ENCODE data around the gene DARS1.

GRCh38 chr2:136019825-136020224 is 34.4 kb upstream of the DARS1 start:
- TF ChIP-seq, protein P1, sequence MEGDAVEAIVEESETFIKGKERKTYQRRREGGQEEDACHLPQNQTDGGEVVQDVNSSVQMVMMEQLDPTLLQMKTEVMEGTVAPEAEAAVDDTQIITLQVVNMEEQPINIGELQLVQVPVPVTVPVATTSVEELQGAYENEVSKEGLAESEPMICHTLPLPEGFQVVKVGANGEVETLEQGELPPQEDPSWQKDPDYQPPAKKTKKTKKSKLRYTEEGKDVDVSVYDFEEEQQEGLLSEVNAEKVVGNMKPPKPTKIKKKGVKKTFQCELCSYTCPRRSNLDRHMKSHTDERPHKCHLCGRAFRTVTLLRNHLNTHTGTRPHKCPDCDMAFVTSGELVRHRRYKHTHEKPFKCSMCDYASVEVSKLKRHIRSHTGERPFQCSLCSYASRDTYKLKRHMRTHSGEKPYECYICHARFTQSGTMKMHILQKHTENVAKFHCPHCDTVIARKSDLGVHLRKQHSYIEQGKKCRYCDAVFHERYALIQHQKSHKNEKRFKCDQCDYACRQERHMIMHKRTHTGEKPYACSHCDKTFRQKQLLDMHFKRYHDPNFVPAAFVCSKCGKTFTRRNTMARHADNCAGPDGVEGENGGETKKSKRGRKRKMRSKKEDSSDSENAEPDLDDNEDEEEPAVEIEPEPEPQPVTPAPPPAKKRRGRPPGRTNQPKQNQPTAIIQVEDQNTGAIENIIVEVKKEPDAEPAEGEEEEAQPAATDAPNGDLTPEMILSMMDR (IDR thresholded peaks at IDR 0.05): no peak
- TF ChIP-seq POLR2A (IDR thresholded peaks at IDR 0.05) (no peak), EP300 (IDR thresholded peaks at IDR 0.05) (no peak)
